ENCODE measurements around the gene BMAL1.

GRCh38 chr11:13336246-13336878, 58.8 kb downstream of the BMAL1 start:
- TF ChIP-seq CTCF (conservative IDR thresholded peaks at IDR 0.05; ENCODE audit: low read depth, low read length) = no peak
- TF ChIP-seq EZH2 (IDR thresholded peaks at IDR 0.05; ENCODE audit: low read length, unreplicated experiment) = no peak
